Hippocampal formation (tissue), 2 donors: Measurements from ENCODE around the gene CRY2.
A peak's percentile ranks its signal among the peaks of the same experiment; 100 is the strongest.

Source experiments
- DNase-seq, 2 donors: peaks; one replicate each; lab custom pipeline; 2025; lab: John Stamatoyannopoulos, UW

Gene CRY2

DNA sequence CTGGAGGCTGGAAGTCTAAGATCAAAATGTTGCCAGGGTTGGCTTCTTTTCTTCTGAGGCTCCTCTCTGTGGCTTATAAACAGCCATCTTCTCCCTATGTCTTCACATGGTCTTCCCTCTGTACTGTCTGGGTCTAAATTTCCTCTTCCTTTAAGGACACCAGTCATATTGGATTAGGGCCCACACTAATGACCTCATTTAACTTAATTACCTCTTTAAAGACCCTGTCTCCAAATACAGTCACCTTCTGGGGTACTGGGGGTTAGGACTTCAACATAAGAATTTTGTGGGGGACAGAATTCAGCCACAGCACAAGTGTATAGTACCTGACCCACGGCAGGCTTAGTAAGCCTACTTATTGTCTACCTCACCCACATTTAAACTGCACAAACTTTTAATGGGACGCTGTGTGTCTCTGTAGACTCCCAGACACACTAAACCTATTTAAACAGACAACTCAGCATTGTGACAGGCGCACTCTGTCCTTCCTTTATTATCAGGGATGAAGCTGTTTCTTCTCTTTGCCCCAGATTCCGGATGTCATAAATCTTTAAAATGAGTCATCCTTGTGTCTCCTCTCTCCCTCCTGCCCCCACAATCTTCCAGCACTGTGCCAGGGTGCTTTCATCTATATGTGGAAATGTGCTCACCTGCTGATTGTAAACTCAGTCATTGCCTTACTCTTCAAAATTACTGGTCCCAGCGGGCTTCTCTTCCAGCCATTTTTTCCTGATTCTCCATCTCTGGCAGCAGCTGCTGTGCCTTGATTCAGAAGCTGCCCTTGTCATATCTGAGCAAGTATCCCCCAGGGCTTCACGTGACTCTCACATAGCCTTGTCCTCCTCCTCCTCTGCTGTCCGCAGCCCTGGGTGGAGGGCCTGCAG, 32.8 kb downstream of the CRY2 start:
- DNase-seq, result no peak

DNA sequence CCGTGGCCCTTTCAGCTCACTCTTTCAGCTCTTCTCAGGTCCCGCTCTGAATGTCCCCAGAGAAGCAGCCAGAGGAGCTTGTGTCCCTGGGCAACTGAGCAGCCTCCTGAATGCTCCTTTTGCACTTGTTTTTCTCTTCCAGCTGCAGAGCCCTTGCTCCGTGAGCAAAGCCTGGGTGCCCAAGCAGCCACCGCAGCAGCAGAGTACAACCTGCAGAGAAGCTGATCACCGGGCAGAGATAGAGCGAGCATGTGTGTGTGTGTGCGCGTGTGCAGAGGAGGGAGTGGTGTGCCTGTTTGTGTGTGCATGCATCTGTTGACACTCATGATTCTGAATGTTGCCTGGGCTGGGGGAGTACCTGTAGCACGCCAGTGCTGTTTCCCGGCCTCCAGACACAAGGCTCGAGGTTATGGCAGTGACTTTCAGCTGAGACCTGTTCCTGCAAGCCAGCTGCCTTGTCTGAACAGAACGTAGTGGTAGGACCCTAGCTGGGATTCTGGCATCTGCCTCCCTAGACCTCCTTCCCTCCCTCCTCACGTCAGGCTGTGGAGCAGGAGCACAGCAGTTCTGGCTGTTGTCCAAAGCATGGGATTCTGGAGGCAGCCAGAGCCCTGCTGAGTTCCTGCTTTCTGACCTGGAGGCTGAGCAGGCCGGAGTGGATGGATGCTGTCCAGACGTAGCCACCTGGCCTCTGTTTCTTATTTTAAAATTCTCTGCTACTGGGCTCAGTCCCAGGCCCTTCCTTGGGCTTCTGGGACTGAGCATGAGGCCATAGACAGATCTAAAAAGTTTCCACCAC, 33.7 kb downstream of the CRY2 start:
- DNase-seq, result no peak

GRCh38 chr11:45881708-45882368, 34.6 kb downstream of the CRY2 start:
- DNase-seq, result no peak

GRCh38 chr11:45884596-45885185, 37.4 kb downstream of the CRY2 start:
- no peak for DNase-seq

- peak; percentile 25 to 52 for DNase-seq
These were observed 38.1 kb downstream of the CRY2 start, which contains the start of gene MAPK8IP1 for GRCh38 chr11:45885274-45885920. Gene MAPK8IP1, plus strand, starts transcription at chr11:45885651. Its CDS starts 170 bp downstream, at chr11:45885821.

DNA sequence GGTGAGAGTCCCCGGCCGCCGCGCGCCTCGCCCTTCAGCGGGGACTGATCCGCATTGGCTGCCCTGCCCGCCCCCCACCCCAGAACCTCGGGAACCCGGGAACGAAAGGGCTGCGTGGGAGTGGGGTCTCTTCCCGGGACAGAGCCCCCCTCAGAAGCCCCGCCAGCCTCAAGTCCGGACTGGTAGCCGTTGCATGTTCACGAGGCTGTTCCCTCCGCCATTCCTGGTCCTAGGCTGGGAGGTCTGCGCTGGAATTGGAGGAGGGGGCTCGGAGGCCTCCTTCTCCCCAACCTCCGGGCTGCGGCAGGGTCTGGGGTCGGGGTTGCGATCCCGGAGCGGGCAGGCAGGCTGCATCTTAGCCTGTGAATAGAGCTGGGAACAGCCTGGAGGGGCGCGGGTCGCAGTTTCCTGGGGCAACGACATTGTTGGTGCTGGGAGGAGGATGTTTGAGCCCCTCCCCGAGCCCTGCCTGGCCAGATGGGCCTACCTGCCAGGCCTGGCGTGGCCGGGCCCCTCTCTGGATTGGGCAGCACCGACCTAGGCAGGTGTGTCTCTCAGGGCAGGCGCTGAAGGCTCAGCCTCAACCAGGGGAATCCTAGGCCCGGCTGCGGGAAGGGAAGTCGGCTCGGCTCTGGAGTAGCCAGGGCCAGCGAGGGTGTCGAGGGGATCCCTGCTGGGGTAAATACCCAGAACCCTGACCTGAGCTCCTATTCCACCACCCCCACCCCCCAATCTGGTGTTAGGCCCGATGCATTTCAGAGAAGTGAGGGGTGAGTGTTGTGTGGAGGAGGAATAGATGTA, 38.8 kb downstream of the CRY2 start:
- no peak for DNase-seq

- DNase-seq, result no peak
These were observed 39.7 kb downstream of the CRY2 start for GRCh38 chr11:45886816-45887520.

GRCh38 chr11:45887587-45887986, 40.3 kb downstream of the CRY2 start:
- DNase-seq, result no peak

DNA sequence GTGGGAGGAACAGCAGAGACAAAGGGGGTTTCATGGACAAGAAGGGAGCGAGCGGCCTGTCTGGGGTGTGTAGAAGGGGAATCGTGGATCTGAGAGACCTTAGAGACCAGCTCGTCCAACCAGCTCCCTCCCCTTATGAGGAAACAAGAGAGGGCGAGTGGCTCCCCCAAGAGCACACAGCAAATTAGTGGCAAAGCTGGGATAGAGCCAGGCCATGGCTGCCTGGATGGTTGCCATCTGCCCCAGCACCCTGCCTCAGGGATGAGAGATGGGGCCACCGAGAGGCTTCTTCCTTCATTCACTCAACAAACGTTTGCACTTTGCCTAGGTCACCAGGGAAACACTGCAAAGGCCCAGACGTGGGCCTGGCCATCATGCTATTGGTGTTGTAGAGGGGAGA, 42.3 kb downstream of the CRY2 start:
- DNase-seq, result no peak

GRCh38 chr11:45889966-45890365, 42.7 kb downstream of the CRY2 start:
- DNase-seq, result no peak

GRCh38 chr11:45890886-45891550, 43.7 kb downstream of the CRY2 start:
- DNase-seq, result no peak

- no peak for DNase-seq
These were observed 45.6 kb downstream of the CRY2 start for GRCh38 chr11:45892856-45893255.

GRCh38 chr11:45894555-45895247, 47.4 kb downstream of the CRY2 start:
- no peak for DNase-seq

DNA sequence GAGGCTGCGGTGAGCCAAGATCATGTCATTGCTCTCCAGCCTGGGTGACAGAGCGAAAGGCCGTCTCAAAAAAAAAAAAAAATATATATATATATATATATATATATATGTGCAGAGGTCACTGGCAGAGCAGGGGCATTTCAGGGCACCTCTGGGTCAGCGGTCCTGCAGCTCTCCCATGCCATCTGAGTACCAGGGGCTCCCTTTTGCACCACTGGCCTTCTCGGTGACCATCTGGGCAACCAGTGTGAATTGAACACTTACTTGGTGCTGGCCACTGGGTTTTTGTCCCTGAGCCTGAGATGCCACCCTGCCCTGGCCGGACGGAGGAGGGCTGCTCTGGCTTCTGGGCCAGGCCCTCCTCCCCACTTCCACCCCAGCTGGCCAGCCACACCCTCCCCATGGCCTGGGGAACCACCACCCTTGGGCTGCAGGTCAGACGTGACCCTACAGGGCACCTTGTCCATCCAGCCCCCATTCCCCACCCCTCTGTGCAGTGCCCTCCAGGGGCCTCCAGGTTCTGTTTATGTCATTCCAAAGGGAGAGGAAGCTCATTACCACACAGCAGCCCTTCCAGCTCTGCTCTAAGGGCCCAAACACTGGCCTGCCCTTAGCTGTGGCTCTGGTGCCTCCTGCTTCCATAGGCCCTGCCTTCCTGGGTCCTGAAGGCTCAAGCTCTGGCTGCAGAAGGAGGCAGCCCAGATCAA, 48.4 kb downstream of the CRY2 start:
- DNase-seq, result no peak

GRCh38 chr11:45896422-45896984, 49.2 kb downstream of the CRY2 start:
- DNase-seq, result no peak

DNA sequence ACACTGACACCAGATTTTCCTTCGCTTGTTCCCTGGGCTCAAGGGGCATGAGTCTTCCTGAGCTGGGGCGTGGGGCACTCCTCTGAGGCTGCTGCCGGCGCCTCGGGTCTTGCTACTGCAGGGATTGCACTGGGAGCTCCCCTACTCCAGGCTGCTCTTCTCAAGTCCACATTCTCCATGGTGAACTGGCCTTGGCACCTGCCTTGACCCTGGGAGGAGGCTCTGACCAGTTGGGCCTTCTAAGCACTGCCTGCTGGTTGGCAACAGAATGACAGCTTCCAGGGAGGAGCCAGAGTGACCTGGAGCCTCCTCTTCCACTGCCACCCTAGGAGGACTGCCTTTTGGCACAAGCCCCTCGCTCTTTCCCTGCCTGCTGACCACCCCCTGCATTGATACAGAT, 50.3 kb downstream of the CRY2 start:
- no peak for DNase-seq

DNA sequence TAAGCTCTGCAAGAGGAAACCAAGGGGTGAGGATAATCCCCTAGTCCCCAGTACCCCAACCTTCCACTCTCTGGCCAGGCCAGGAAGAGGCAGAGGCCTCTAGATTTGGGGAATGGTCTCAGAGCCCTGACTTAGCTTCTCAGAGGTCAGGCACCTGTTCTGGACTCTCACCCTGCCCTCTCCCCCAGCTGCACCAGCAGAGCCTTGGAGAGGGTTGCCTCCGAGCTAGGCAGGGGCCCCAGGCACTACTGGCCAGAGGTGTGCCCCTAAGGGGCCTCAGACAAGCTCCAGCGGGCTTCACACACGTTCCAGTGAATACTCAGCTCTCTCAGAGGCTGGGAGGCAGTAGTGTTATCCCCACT, 51.8 kb downstream of the CRY2 start:
- no peak for DNase-seq
